GM13977 (cell line): ENCODE measurements around the gene RBL1.

Source experiments
- DNase-seq: peaks from one replicate; pipeline ENCODE4 v3.0.0; 2012; ENCODE audit warnings: low spot score
- CTCF ChIP-seq: IDR thresholded peaks from 2 replicates; pipeline ENCODE4 v1.5.1; 2012; ENCODE audit warnings: mild to moderate bottlenecking, control low read depth; ENCODE audit not compliant: insufficient read depth; ENCODE audit errors: extremely low read depth, missing control alignments
- in situ Hi-C: fragments of 300-500 bp; cut with MboI; formaldehyde crosslinking; loops from one replicate; pipeline ENCODE4 v1.12.0; 2022; ENCODE audit warnings: low sequenced_read_pairs, low pct_unique_long_range_greater_than_20kb, mixed read lengths, inconsistent platforms; ENCODE audit not compliant: unreplicated experiment

RBL1 gene

GRCh38 chr20:37108676-37109075 lies 12.9 kb upstream of the RBL1 start:
- DNase-seq = no peak
- in situ Hi-C loops = no loop called here
- no peak for TF ChIP-seq CTCF

DNA sequence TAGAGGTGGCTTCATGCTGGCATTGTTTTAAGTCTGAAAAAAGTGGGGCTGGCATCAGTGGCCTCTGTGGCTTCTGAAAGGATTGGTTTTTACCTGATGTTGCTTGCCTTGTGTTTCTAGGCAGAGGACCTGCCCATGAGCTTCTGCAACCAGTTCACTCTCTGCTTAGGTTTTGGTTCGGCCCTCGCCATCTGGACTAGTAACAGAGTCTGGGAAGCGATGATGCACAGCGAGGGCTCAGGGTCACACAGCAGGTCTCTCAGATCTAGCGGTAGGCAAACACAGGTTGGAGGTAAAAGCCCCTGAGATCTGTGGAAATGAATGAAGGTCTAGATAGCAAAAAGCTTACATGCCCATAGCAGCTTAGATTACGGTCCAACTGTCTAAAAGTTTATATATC lies 6.8 kb upstream of the RBL1 start:
- no peak for TF ChIP-seq CTCF
- in situ Hi-C loops = no loop called here
- DNase-seq = no peak

DNA sequence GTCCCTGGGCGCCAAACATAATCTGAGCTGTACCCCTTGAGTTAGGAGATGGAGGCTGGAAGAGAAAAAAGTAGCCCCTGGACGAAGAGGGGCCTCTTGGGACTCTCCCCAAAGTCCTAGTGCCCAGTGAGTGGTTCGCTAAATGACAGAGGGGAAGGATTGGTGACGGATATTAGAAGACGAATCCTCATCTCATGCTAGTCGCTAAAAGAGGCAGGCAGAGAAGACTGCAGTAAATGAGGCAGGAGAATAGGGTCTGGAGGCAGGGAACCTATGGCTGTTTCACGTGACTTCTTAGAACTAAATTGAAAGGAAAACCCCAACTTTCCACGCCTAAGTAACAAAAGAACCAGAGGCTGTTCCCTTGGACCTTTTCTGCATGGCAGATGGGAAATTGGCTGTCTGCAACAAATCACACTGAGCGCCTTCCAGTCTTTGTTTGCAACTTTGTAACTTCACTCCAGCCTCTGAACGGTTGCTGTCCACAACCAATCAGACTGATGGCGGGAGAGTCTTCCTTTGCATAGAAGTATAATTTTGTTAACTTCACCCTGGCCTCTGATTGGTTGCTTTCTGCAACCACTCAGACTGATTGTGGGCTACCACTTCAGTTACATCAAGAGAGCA lies 731 bp upstream of the RBL1 start:
- DNase-seq = no peak
- no peak for TF ChIP-seq CTCF
- in situ Hi-C loops = no loop called here

DNA sequence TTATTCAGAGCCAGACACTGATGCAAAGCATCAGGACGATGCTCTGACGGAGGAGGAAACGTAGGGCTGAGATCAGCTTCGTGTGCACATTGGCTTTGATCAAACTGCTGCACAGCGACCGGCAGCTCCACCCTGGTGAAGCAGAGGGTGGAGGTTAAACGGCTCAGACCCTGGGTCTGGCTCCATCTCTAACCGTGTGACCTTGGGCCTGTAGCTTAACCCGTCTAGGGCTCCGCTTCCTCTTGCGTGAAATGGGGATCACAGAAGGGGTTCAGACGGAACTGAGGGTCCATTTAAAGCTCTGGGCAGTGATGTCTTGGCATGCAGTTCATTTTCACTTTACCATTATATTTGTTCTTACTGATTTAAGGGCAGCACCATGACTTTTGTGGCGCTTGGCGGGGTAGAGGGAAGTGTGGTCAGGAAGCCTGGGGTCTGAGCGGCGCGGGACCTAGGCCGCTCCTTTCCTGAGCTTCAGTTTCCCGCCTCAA lies 644 bp downstream of the RBL1 start:
- DNase-seq = peak; percentile 40
- in situ Hi-C loops = no loop called here
- TF ChIP-seq CTCF = no peak

DNA sequence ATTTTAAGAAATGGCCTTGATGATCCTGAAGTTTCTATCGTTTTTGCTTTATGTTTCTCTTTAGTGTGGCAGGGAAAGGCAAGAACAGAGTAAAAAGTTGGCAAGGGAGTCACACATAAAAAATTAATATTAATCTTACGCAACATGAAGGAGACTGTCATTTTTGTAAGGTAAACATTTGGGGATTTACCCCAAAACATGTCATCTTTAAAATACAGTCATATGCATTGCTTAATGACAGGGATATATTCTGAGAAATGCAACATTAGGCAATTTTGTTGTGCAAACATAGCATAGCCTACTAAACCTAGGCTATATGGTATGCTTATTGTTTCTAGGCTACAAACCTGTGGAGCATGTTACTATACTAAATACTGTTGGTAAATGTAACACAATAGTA lies 5.4 kb downstream of the RBL1 start:
- no peak for TF ChIP-seq CTCF
- in situ Hi-C loops = no loop called here
- no peak for DNase-seq

GRCh38 chr20:37081717-37082289 lies 14.0 kb downstream of the RBL1 start:
- in situ Hi-C loops = no loop called here
- DNase-seq = no peak
- TF ChIP-seq CTCF = peak; percentile 49
